Dendritic cell treated with granulocyte-macrophage colony-stimulating factor and Interleukin-4, amounts not matched to agents 40 ng/mL and 50 ng/mL, for 4 days (primary cell): ENCODE measurements around the gene ITPKC.

Experiments used
- H3K27ac Mint-ChIP-seq: one replicate; pipeline ENCODE4 v1.8.0; 2022; ENCODE audit warnings: mild to moderate bottlenecking, mixed read lengths
- H3K27me3 Mint-ChIP-seq: one replicate; pipeline ENCODE4 v1.8.0; 2022; ENCODE audit warnings: mild to moderate bottlenecking, mixed read lengths
- H3K36me3 Mint-ChIP-seq: one replicate; pipeline ENCODE4 v1.8.0; 2022; ENCODE audit warnings: low read depth, mixed read lengths
- H3K4me1 Mint-ChIP-seq: one replicate; pipeline ENCODE4 v1.8.0; 2022; ENCODE audit warnings: low read depth, mixed read lengths
- H3K4me3 Mint-ChIP-seq: one replicate; pipeline ENCODE4 v1.8.0; 2022; ENCODE audit warnings: mild to moderate bottlenecking, moderate library complexity, mixed read lengths
- H3K9me3 Mint-ChIP-seq: one replicate; pipeline ENCODE4 v1.8.0; 2022; ENCODE audit warnings: mixed read lengths
- intact Hi-C: fragments of 100-400 bp; cut with micrococcal nuclease; formaldehyde crosslinking; loops from one replicate; pipeline ENCODE4 v1.15.0; 2022

Gene ITPKC

DNA sequence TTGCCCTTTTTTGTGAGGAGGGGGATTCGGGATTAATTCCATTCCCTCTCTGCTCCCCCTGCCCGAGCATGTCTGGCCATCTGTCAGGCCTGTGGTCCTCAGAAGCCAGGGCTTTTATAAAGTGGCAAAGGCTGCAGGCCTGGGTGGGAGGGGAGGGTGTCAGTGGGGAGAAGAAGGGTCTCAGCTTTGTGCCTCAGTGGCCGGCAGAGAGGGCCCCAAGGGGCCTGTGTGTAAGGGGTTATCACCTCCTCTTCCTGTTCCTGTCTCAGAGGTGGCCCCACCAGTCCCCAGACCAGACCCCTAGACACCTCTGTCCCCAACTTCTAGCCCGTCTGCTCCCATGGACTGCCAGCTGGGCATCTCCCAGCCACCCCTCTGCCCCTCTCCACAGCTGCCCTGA is 23.0 kb upstream of the ITPKC start:
- Mint-ChIP-seq H3K4me3 (no peak overlapping the region), H3K9me3 (no peaks in the 10 kb centered on the region), H3K27me3 (no peaks in the 10 kb centered on the region), H3K4me1 (peaks cover 12% of the 10 kb centered on the region), H3K36me3 (peaks cover 74% of the 10 kb centered on the region), H3K27ac (no peak overlapping the region)
- intact Hi-C loops = no loop called here

GRCh38 chr19:40695881-40696280 is 21.0 kb upstream of the ITPKC start:
- intact Hi-C loops = no loop called here
- Mint-ChIP-seq H3K27me3 (no peaks in the 10 kb centered on the region), H3K9me3 (no peaks in the 10 kb centered on the region), H3K36me3 (peaks cover 89% of the 10 kb centered on the region), H3K27ac (no peak overlapping the region), H3K4me3 (no peak overlapping the region), H3K4me1 (peaks cover 10% of the 10 kb centered on the region)

- no peaks in the 10 kb centered on the region for H3K4me1 Mint-ChIP-seq
- no peak overlapping the region for H3K27ac Mint-ChIP-seq
- H3K4me3 Mint-ChIP-seq = no peak overlapping the region
- no peaks in the 10 kb centered on the region for H3K27me3 Mint-ChIP-seq
- peaks cover 92% of the 10 kb centered on the region for H3K36me3 Mint-ChIP-seq
- no peaks in the 10 kb centered on the region for H3K9me3 Mint-ChIP-seq
- intact Hi-C loops = no loop called here
These were observed 19.9 kb upstream of the ITPKC start for GRCh38 chr19:40697007-40697406.

DNA sequence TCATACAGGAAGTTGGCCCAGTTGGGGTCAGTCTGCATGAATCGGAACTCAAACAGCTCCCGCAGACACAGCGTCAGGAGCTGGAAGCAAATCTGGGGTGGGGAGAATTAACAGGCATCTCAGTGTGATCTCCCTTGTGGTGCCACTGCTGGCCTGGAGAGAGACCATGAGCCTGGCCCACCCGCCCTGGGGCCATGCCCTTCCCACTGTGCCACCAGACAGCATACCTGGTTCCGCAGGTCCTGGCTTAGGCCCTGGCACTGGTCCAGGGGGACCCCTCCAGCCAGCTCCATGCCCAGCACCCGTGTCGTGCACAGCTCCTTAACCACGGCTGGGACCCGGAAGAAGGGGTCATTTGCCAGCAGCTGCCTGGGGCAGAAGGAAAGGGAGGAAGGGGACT is 16.8 kb upstream of the ITPKC start:
- Mint-ChIP-seq H3K9me3 (no peaks in the 10 kb centered on the region), H3K36me3 (peaks cover 94% of the 10 kb centered on the region), H3K27me3 (no peaks in the 10 kb centered on the region), H3K27ac (no peak overlapping the region), H3K4me3 (no peak overlapping the region), H3K4me1 (peaks cover 6% of the 10 kb centered on the region)
- intact Hi-C loops = no loop called here

GRCh38 chr19:40701758-40702157 is 15.2 kb upstream of the ITPKC start:
- peaks cover 89% of the 10 kb centered on the region for H3K36me3 Mint-ChIP-seq
- peaks cover 7% of the 10 kb centered on the region for H3K4me1 Mint-ChIP-seq
- H3K9me3 Mint-ChIP-seq = no peaks in the 10 kb centered on the region
- no peaks in the 10 kb centered on the region for H3K27me3 Mint-ChIP-seq
- H3K27ac Mint-ChIP-seq = no peak overlapping the region
- H3K4me3 Mint-ChIP-seq = no peak overlapping the region
- intact Hi-C loops = no loop called here

GRCh38 chr19:40702337-40703012 is 14.4 kb upstream of the ITPKC start:
- intact Hi-C loops = no loop called here
- Mint-ChIP-seq H3K9me3 (no peaks in the 10 kb centered on the region), H3K4me3 (no peak overlapping the region), H3K27ac (no peak overlapping the region), H3K4me1 (peaks cover 7% of the 10 kb centered on the region), H3K36me3 (peaks cover 88% of the 10 kb centered on the region), H3K27me3 (no peaks in the 10 kb centered on the region)

DNA sequence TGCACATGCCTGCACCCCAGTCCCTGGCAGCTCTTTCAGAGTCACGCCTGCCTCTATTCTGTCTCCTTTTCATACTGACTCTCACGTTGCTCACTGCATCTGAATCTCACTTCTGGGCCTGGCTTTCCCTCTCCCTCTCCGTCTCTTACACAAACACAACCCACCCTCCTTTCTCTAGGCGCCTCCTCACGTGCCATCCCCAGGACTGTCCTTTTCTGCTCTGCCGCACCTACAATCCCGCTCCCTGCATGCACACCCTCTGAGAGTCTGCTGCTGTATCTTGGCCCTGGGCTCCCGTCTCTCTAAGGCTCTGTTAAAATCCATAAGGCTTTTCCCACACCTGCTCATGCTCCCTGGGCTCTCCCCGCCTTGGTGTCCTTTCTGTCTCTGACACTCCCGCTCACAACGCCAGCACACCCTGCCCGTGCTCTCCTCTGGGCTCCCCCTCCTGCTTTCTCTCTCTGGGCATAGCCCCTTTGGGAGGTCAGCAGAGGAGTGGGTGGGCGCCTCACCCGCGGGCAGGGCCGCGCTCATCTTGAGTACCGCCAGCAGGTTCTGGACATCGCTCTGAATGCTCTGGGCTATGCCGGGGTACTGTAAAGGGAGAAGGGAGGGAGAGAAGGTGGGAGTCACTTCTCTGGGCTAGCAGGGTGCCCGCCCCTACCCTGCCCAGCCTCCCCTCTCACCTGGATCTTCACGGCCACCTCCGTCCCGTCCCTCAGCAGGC is 13.7 kb upstream of the ITPKC start:
- H3K4me3 Mint-ChIP-seq = no peak overlapping the region
- H3K9me3 Mint-ChIP-seq = no peaks in the 10 kb centered on the region
- peaks cover 7% of the 10 kb centered on the region for H3K4me1 Mint-ChIP-seq
- intact Hi-C loops = no loop called here
- H3K27me3 Mint-ChIP-seq = no peaks in the 10 kb centered on the region
- H3K36me3 Mint-ChIP-seq = peaks cover 89% of the 10 kb centered on the region
- H3K27ac Mint-ChIP-seq = no peak overlapping the region

GRCh38 chr19:40704491-40705361 is 12.2 kb upstream of the ITPKC start:
- peaks cover 91% of the 10 kb centered on the region for H3K36me3 Mint-ChIP-seq
- H3K9me3 Mint-ChIP-seq = no peaks in the 10 kb centered on the region
- intact Hi-C loops = no loop called here
- no peaks in the 10 kb centered on the region for H3K27me3 Mint-ChIP-seq
- no peak overlapping the region for H3K4me3 Mint-ChIP-seq
- peaks cover 7% of the 10 kb centered on the region for H3K4me1 Mint-ChIP-seq
- H3K27ac Mint-ChIP-seq = no peak overlapping the region

DNA sequence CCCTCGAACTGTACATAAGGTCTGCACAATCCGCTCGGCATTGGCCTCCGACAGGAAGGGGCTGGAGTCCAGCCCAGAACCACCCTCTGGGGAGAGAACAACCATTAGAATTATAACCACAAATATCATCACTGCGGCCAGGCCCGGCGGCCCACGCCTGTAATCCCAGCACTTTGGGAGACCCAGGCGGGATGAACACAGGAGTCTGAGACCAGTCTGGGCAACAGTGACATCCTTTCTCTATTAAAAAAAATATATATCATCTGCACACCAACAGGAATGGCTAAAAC is 11.6 kb upstream of the ITPKC start:
- Mint-ChIP-seq H3K4me3 (no peak overlapping the region), H3K9me3 (no peaks in the 10 kb centered on the region), H3K27me3 (no peaks in the 10 kb centered on the region), H3K27ac (no peak overlapping the region), H3K4me1 (peaks cover 7% of the 10 kb centered on the region), H3K36me3 (peaks cover 91% of the 10 kb centered on the region)
- intact Hi-C loops = no loop called here

GRCh38 chr19:40705950-40706619 is 10.8 kb upstream of the ITPKC start:
- Mint-ChIP-seq H3K27me3 (no peaks in the 10 kb centered on the region), H3K27ac (no peak overlapping the region), H3K36me3 (peaks cover 91% of the 10 kb centered on the region), H3K4me3 (no peak overlapping the region), H3K9me3 (no peaks in the 10 kb centered on the region), H3K4me1 (peaks cover 12% of the 10 kb centered on the region)
- intact Hi-C loops = no loop called here

- Mint-ChIP-seq H3K9me3 (no peaks in the 10 kb centered on the region), H3K36me3 (peaks cover 88% of the 10 kb centered on the region), H3K4me1 (peaks cover 12% of the 10 kb centered on the region), H3K27me3 (no peaks in the 10 kb centered on the region), H3K4me3 (no peak overlapping the region), H3K27ac (no peak overlapping the region)
- intact Hi-C loops = no loop called here
These were observed 9.3 kb upstream of the ITPKC start for GRCh38 chr19:40707615-40708014.

DNA sequence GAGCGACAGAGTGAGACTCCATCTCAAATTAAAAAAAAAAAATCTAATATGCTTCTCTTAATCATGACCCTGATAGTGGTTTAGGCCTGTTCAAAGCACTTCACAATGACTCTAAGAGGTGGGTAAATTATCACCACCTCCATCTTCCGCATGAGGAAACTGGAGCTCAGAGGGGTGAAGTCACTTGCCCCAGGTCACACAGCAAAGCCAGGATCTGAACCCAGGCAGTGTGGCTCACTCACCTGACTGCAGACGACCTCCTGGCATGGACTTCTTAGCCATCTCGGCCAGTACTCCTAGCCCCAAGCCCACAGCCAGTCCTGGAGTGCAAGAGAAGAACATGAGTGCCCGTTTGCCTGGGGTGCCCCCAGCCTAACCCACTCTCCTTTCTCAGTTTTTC is 7.1 kb upstream of the ITPKC start:
- Mint-ChIP-seq H3K4me1 (peaks cover 22% of the 10 kb centered on the region), H3K9me3 (no peaks in the 10 kb centered on the region), H3K27ac (no peak overlapping the region), H3K36me3 (peaks cover 81% of the 10 kb centered on the region), H3K4me3 (no peak overlapping the region), H3K27me3 (no peaks in the 10 kb centered on the region)
- intact Hi-C loops = loop anchor here (10.0 kb wide), 1 partner anchor 65 kb away; the partner anchor contains the start of genes MIA and RAB4B

DNA sequence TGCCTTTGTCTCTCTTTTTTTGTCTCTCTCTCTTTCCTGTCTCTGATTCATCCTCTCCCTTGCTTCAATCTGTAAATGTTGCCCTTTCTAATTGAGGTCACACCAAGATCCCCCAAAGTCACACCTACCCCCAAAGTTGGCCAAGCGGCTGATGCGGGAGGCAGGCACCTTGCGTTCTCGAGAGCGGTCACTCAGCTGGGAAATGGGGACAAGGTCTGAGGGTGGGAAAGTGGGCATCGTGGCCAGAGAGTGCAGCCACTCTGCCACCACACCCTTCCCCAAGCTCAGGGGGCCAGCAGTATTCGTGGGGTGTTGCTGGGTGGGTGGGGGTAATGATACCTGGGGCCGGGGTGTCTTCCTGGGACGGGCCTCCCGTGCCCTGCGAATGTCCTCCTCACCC is 3.0 kb upstream of the ITPKC start:
- peak overlapping the region; percentile 95 for H3K27ac Mint-ChIP-seq
- H3K4me3 Mint-ChIP-seq = no peak overlapping the region
- H3K27me3 Mint-ChIP-seq = no peaks in the 10 kb centered on the region
- intact Hi-C loops = loop anchor here (10.0 kb wide), 1 partner anchor 61 kb away; the partner anchor contains the start of genes MIA and RAB4B
- peaks cover 51% of the 10 kb centered on the region for H3K4me1 Mint-ChIP-seq
- H3K9me3 Mint-ChIP-seq = no peaks in the 10 kb centered on the region
- H3K36me3 Mint-ChIP-seq = peaks cover 58% of the 10 kb centered on the region
